NCI-H524 treated with DMSO at 0.1 percent for 48 hours (cell line): ENCODE data around the gene ANKRD66.

Experiments
- DNase-seq: peaks from one replicate; lab custom pipeline; 2025; lab: John Stamatoyannopoulos, UW

ANKRD66 gene

GRCh38 chr6:46790355-46790874, 43.7 kb downstream of the ANKRD66 start:
- DNase-seq: no peak

GRCh38 chr6:46792635-46793034, 45.9 kb downstream of the ANKRD66 start:
- no peak for DNase-seq

DNA sequence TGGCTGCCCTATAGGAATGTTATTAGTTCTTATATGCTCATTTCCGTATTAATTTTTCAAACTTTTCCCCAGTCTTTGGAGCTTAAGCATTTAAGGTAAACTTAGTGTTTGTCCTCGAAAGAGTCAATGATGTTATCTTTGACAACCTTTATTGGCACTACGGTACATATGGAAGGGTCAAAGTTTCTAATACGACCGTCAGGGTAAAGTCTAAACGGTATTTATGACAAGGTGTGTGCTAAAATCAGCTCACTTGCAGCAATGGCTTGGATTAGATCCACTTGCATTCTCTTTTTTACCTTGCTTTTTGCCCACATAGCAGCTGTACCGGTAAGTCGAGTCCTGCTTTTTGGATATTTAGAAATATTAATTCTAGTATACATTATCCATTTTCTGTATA, 46.4 kb downstream of the ANKRD66 start, which contains the start of gene MEP1A:
MEP1A (plus strand) TSS at position 252 of the 400 bp plus-strand sequence; CDS start at position 262, 10 bp downstream.
- DNase-seq: no peak

- DNase-seq: no peak
These were observed 47.3 kb downstream of the ANKRD66 start for GRCh38 chr6:46794068-46794467.

- DNase-seq: no peak
These were observed 49.1 kb downstream of the ANKRD66 start for GRCh38 chr6:46795816-46796215.

DNA sequence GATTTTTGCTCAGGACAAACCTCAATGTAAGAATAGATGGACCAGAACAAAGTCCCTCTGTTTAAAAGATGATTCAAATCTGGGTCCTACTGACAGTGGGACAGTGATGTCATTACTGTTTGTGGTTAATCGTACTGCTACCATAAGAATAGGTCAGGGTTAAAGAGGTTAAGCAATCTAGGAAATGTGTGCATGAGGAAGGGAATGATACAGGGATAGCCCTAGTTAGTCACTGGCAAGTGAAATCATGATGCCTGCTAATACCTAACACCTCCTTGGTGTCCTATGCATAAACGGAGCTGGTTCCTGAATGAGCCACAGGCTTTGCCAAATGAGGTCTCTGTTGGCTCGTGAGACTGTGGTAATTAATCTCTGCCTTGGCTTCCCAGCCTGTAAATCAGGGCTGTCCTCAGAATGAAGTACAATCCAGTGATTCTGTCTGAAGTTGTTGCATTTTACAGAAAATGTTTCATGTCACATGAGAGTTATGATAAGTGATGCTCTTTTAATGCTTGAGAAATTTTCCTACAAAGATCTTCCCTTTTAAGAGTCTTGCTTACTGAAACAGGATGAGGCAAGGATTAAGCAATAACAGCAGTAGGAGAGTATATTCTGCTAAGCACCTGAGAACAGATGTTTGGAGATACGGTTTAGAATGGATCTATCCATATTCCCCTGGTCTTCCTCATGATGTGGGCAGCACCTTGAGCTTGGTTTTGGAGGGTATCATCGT, 50.3 kb downstream of the ANKRD66 start:
- no peak for DNase-seq

GRCh38 chr6:46799657-46800056, 52.9 kb downstream of the ANKRD66 start:
- DNase-seq: no peak

DNA sequence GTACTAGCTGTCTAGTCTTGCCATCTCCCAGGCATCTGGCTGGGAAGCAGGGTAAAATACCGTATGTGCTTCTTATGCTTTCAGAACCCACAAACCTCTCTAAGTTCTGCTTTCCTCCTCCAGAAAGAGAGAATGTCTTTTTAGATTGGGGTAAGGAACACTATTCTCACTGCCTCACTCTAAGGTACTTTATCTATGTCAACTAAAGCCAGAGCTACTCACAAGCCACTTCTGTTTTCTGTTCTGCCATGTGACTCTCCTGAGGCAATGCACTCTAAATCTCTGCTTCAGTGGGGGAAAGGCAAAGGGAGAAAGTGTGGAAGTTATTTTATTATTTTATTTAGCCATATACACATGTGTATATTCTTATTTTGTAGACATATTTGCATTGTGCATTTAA, 62.1 kb downstream of the ANKRD66 start:
- DNase-seq: no peak
